Spleen (tissue), 11 donors: ENCODE results near the gene RNASE8. TPM values are rescaled to one million over a fixed set of nuclear protein-coding genes. Genes with fewer than 3 reads are reported as not detected.

Experiments
- DNase-seq: peaks from one replicate; pipeline ENCODE4 v3.0.0-alpha.2; 2020
- H3K27ac ChIP-seq, 8 donors: fragments of 200-600 bp; sonication (generic) in 7 of 8; 1 replicate in 4 of 8; 2 replicates in 4 of 8; pipeline versions ENCODE4 v1.5.0 to v1.8.0; 2016 to 2021; ENCODE audit warnings: inconsistent platforms in 4 of 8, mild to moderate bottlenecking in 4 of 8, moderate library complexity in 1 of 8
- H3K27me3 ChIP-seq, 7 donors: fragments of 200-600 bp; sonication (generic) in 6 of 7; replicated peaks in 1 of 7; 1 replicate in 4 of 7; 2 replicates in 3 of 7; pipeline versions ENCODE4 v1.5.0 to v1.8.0; 2016 to 2021; ENCODE audit warnings: inconsistent platforms in 3 of 7, mild to moderate bottlenecking in 1 of 7
- H3K36me3 ChIP-seq, 6 donors: fragments of 200-600 bp; sonication (generic) in 5 of 6; 1 replicate in 4 of 6; 2 replicates in 2 of 6; pipeline versions ENCODE4 v1.5.0 to v1.8.0; 2016 to 2021; ENCODE audit warnings: inconsistent platforms in 2 of 6
- H3K4me1 ChIP-seq, 6 donors: fragments of 200-600 bp; sonication (generic) in 5 of 6; 1 replicate in 3 of 6; 2 replicates in 3 of 6; pipeline versions ENCODE4 v1.5.0 to v1.8.0; 2016 to 2021; ENCODE audit warnings: inconsistent platforms in 3 of 6
- H3K4me3 ChIP-seq, 8 donors: fragments of 200-600 bp; sonication (generic) in 7 of 8; 1 replicate in 4 of 8; 2 replicates in 4 of 8; pipeline versions ENCODE4 v1.5.0 to v1.8.0; 2016 to 2021; ENCODE audit warnings: inconsistent platforms in 4 of 8, mild to moderate bottlenecking in 4 of 8, moderate library complexity in 2 of 8
- H3K9me3 ChIP-seq, 8 donors: fragments of 200-600 bp; sonication (generic) in 7 of 8; 1 replicate in 4 of 8; 2 replicates in 4 of 8; pipeline versions ENCODE4 v1.5.0 to v1.8.0; 2016 to 2021; ENCODE audit warnings: inconsistent platforms in 4 of 8
- CTCF ChIP-seq, 11 experiments: fragments of 200-600 bp in 7 of 11; fragments of 450-650 bp in 4 of 11; sonication (generic) in 4 of 11; IDR thresholded peaks in 8 of 11; conservative IDR thresholded peaks in 3 of 11; 1 replicate in 7 of 11; 2 replicates in 4 of 11; pipeline versions ENCODE4 v1.4.0 to v1.8.0; 2016 to 2021; ENCODE audit warnings: antibody characterized with exemption in 11 of 11, inconsistent platforms in 4 of 11, mild to moderate bottlenecking in 1 of 11
- POLR2A ChIP-seq, 3 donors: fragments of 450-650 bp; IDR thresholded peaks; one replicate each; pipeline ENCODE4 v1.5.1; 2017; ENCODE audit warnings: antibody characterized with exemption in 3 of 3, mild to moderate bottlenecking in 1 of 3
- POLR2AphosphoS5 ChIP-seq, 3 donors: sonication (generic); formaldehyde crosslinking; IDR thresholded peaks; one replicate each; pipeline ENCODE4 v1.5.1; 2017; ENCODE audit warnings: antibody characterized with exemption in 3 of 3
- WGBS, 5 donors: extraction: QIAGEN DNeasy Blood & Tissue Kit in 3 of 5; methylation state at CpG; one replicate each; pipeline versions ENCODE4 v1.1.5 to v1.1.7; 2013 to 2018; 5-methylcytosine and 5-hydroxymethylcytosine counted together
- intact Hi-C: fragments of 100-400 bp; cut with DNase I; formaldehyde crosslinking; loops from one replicate; pipeline ENCODE4 v1.15.0; 2023; ENCODE audit warnings: low total_unique reads
- polyA plus RNA-seq, 3 donors: library from polyadenylated mRNA; stranded (reverse); fragments of 200-250 nt; gene quantifications; one replicate each; pipeline ENCODE4 v1.2.1, GENCODE V29; 2013
- total RNA-seq, 7 donors: library from RNA; depleted of rRNA in 3 of 7; stranded (reverse); fragments of >200 nt in 3 of 7; fragmentation: NEBNext Ultra II Directional in 4 of 7; extraction: Animal tissue kit (Norgen Biotek cat#: 25700) in 4 of 7; gene quantifications; one replicate each; pipeline versions ENCODE4 v1.1.0 to v1.2.1, GENCODE V29; 2016 to 2021
- donor health status: healthy with polysubstance abuse.
- donor health status: DM: no; HTN: no; CAD: no; lungs with moderate emphysema.
- donor health status: DM: no; HTN: no; CAD: no.
- donor health status: Bipolar disorder and iron deficiency.
- donor health status: healthy.
- donor health status: DM: no; HTN: no; CAD: no.
- donor health status: DM: yes; HTN: yes; CAD: no.

RNASE8 gene
- total and polyA plus RNA-seq, 10 donors = not detected

GRCh38 chr14:21093018-21093417 lies 35.4 kb downstream of the RNASE8 start:
- intact Hi-C loops = loop anchor here (5.0 kb wide), 1 partner anchor 76 kb away; no protein-coding TSS in a partner anchor
- H3K27me3 ChIP-seq = peaks cover 0 to 10% (median 0%) of the 10 kb centered on the region in 7 donors

GRCh38 chr14:21093769-21094681 lies 36.4 kb downstream of the RNASE8 start:
- DNase-seq = no peak
- Histone ChIP-seq H3K36me3 (peaks cover 0 to 39% (median 5%) of the 10 kb centered on the region in 6 donors), H3K4me1 (peaks cover 8 to 71% (median 36%) of the 10 kb centered on the region in 6 donors), H3K27ac (no peak overlapping the region), H3K27me3 (peaks cover 0 to 17% (median 0%) of the 10 kb centered on the region in 7 donors), H3K4me3 (no peak overlapping the region), H3K9me3 (no peaks in the 10 kb centered on the region)
- intact Hi-C loops = loop anchor here (5.0 kb wide), 1 partner anchor 77 kb away; no protein-coding TSS in a partner anchor
- WGBS, 5 donors = 73 to 83% (median 81%) methylated on average over 7 of the region's 7 CpGs
- TF ChIP-seq POLR2A (IDR thresholded peaks at IDR 0.05) = no peak
- TF ChIP-seq CTCF (IDR thresholded peaks at IDR 0.05 in 8 of 11, conservative IDR thresholded peaks at IDR 0.05 in 3 of 11) = no peak
- peak in 1 of 3 donors; percentile 9 for TF ChIP-seq POLR2AphosphoS5 (IDR thresholded peaks at IDR 0.05)

More at GRCh38 chr14:21093018-21093417, 35.4 kb downstream of the RNASE8 start:
- Histone ChIP-seq H3K36me3 (peaks cover 0 to 49% (median 5%) of the 10 kb centered on the region in 6 donors), H3K4me3 (no peak overlapping the region), H3K9me3 (no peaks in the 10 kb centered on the region), H3K4me1 (peaks cover 5 to 72% (median 33%) of the 10 kb centered on the region in 6 donors), H3K27ac (no peak overlapping the region)
- TF ChIP-seq CTCF (IDR thresholded peaks at IDR 0.05 in 8 of 11, conservative IDR thresholded peaks at IDR 0.05 in 3 of 11) (no peak), POLR2AphosphoS5 (IDR thresholded peaks at IDR 0.05) (no peak), POLR2A (IDR thresholded peaks at IDR 0.05) (no peak)
- 77 to 87% (median 84%) methylated on average over 31 to 36 of the region's 36 CpGs for WGBS, 5 donors
- no peak for DNase-seq

GRCh38 chr14:21095430-21096205 lies 38.0 kb downstream of the RNASE8 start:
- no peak for TF ChIP-seq POLR2AphosphoS5 (IDR thresholded peaks at IDR 0.05)
- peaks cover 0 to 23% (median 4%) of the 10 kb centered on the region in 6 donors for H3K36me3 ChIP-seq
- WGBS, 5 donors = 60 to 75% (median 65%) methylated on average over 6 of the region's 6 CpGs
- H3K4me1 ChIP-seq = peaks cover 14 to 68% (median 38%) of the 10 kb centered on the region in 6 donors
- intact Hi-C loops = no loop called here
- peaks cover 0 to 21% (median 0%) of the 10 kb centered on the region in 7 donors for H3K27me3 ChIP-seq
- H3K9me3 ChIP-seq = no peaks in the 10 kb centered on the region
- no peak for DNase-seq
- peak overlapping the region in 6 of 8 donors; percentile 29 to 86 (median 54) for H3K27ac ChIP-seq
- H3K4me3 ChIP-seq = no peak overlapping the region

GRCh38 chr14:21096438-21096837 lies 38.8 kb downstream of the RNASE8 start:
- no peaks in the 10 kb centered on the region for H3K9me3 ChIP-seq
- DNase-seq = no peak
- no peak overlapping the region for H3K4me3 ChIP-seq
- peaks cover 0 to 21% (median 0%) of the 10 kb centered on the region in 7 donors for H3K27me3 ChIP-seq
- H3K4me1 ChIP-seq = peaks cover 14 to 60% (median 36%) of the 10 kb centered on the region in 6 donors
- TF ChIP-seq POLR2A (IDR thresholded peaks at IDR 0.05) (no peak), POLR2AphosphoS5 (IDR thresholded peaks at IDR 0.05) (no peak), CTCF (IDR thresholded peaks at IDR 0.05 in 8 of 11, conservative IDR thresholded peaks at IDR 0.05 in 3 of 11) (no peak)
- intact Hi-C loops = no loop called here
- H3K27ac ChIP-seq = peak overlapping the region in 5 of 8 donors; percentile 29 to 86 (median 68)
- H3K36me3 ChIP-seq = peaks cover 0 to 15% (median 0%) of the 10 kb centered on the region in 6 donors
- 75 to 89% (median 85%) methylated on average over 3 of the region's 3 CpGs for WGBS, 5 donors
